ENCODE results near the gene ZNF384. TPM values are rescaled to one million over a fixed set of nuclear protein-coding genes. Genes with fewer than 3 reads are reported as not detected.

Gene ZNF384
- total RNA-seq, 1 donor from 2014 or later, result 32.7 TPM

GRCh38 chr12:6635375-6635855 lies 53.8 kb downstream of the ZNF384 start:
- no peak for DNase-seq (ENCODE audit: low spot score)
- intact Hi-C loops (cut with DNase I), result no loop called here

- intact Hi-C loops (cut with DNase I), result no loop called here
- no peak for DNase-seq (ENCODE audit: low spot score)
These were observed 56.9 kb downstream of the ZNF384 start for GRCh38 chr12:6632026-6632983.

GRCh38 chr12:6631549-6631961 lies 57.6 kb downstream of the ZNF384 start:
- DNase-seq (ENCODE audit: low spot score), result no peak
- intact Hi-C loops (cut with DNase I), result no loop called here

- DNase-seq (ENCODE audit: low spot score), result no peak
These were observed 58.4 kb downstream of the ZNF384 start for GRCh38 chr12:6630736-6631135.

GRCh38 chr12:6627616-6628015 lies 61.6 kb downstream of the ZNF384 start:
- intact Hi-C loops (cut with DNase I), result no loop called here
- DNase-seq (ENCODE audit: low spot score), result no peak

More at GRCh38 chr12:6630736-6631135, 58.4 kb downstream of the ZNF384 start:
- intact Hi-C loops (cut with DNase I), result no loop called here

- intact Hi-C loops (cut with DNase I), result no loop called here
- no peak for DNase-seq (ENCODE audit: low spot score)
These were observed 62.4 kb downstream of the ZNF384 start for GRCh38 chr12:6626654-6627283.

GRCh38 chr12:6620885-6621274 lies 68.3 kb downstream of the ZNF384 start:
- intact Hi-C loops (cut with DNase I), result no loop called here
- no peak for DNase-seq (ENCODE audit: low spot score)

- intact Hi-C loops (cut with DNase I), result no loop called here
- DNase-seq (ENCODE audit: low spot score), result no peak
These were observed 68.9 kb downstream of the ZNF384 start for GRCh38 chr12:6620137-6620884.

- no peak for DNase-seq (ENCODE audit: low spot score)
- intact Hi-C loops (cut with DNase I), result loop anchor here (5.0 kb wide), 3 partner anchors 44 to 159 kb away; partner anchors contain the start of genes ING4 and ZNF384
These were observed 70.5 kb downstream of the ZNF384 start for GRCh38 chr12:6618483-6619225.

Other genes with a start within 250 kb of the ZNF384 start
- not detected for gene CD27, start 244.4 kb downstream of the ZNF384 start, total RNA-seq
- 17.2 TPM for gene TAPBPL, start 237.3 kb downstream of the ZNF384 start, total RNA-seq
- gene VAMP1, start 218.7 kb downstream of the ZNF384 start, total RNA-seq, result 4.1 TPM
- 174 TPM for gene MRPL51, start 196.1 kb downstream of the ZNF384 start, total RNA-seq
- 12.0 TPM for gene NCAPD2, start 195.3 kb downstream of the ZNF384 start, total RNA-seq
- gene GAPDH, start 154.9 kb downstream of the ZNF384 start, total RNA-seq, result 4,827 TPM
- gene IFFO1, start 133.3 kb downstream of the ZNF384 start, total RNA-seq, result 24.8 TPM
- 18.5 TPM for gene NOP2, start 121.1 kb downstream of the ZNF384 start, total RNA-seq
- gene CHD4, start 82.0 kb downstream of the ZNF384 start, total RNA-seq, result 186 TPM
- 2.6 TPM for gene LPAR5, start 53.4 kb downstream of the ZNF384 start, total RNA-seq
- gene ACRBP, start 41.9 kb downstream of the ZNF384 start, total RNA-seq, result 1.6 TPM
- 20.6 TPM for gene ING4, start 26.3 kb downstream of the ZNF384 start, total RNA-seq
- gene PIANP, start 11.4 kb upstream of the ZNF384 start, total RNA-seq, result 0.40 TPM
- 64.7 TPM for gene COPS7A, start 34.7 kb upstream of the ZNF384 start, total RNA-seq
- gene MLF2, start 63.8 kb upstream of the ZNF384 start, total RNA-seq, result 135 TPM
- gene PTMS, start 77.0 kb upstream of the ZNF384 start, total RNA-seq, result 234 TPM
- gene LAG3, start 83.1 kb upstream of the ZNF384 start, total RNA-seq, result 0.57 TPM
- gene CD4, start 100.2 kb upstream of the ZNF384 start, total RNA-seq, result 3.8 TPM
- 5.7 TPM for gene GPR162, start 132.4 kb upstream of the ZNF384 start, total RNA-seq
- gene P3H3, start 139.0 kb upstream of the ZNF384 start, total RNA-seq, result 25.7 TPM
- 9.7 TPM for gene GNB3, start 151.6 kb upstream of the ZNF384 start, total RNA-seq
- 0.65 TPM for gene CDCA3, start 161.9 kb upstream of the ZNF384 start, total RNA-seq
- 83.5 TPM for gene USP5, start 162.8 kb upstream of the ZNF384 start, total RNA-seq
- gene TPI1, start 178.2 kb upstream of the ZNF384 start, total RNA-seq, result 657 TPM
- 4.5 TPM for gene SPSB2, start 183.9 kb upstream of the ZNF384 start, total RNA-seq
- gene LRRC23, start 215.4 kb upstream of the ZNF384 start, total RNA-seq, result 13.3 TPM
- 29.7 TPM for gene ENO2, start 225.2 kb upstream of the ZNF384 start, total RNA-seq
- gene ATN1, start 238.6 kb upstream of the ZNF384 start, total RNA-seq, result 76.9 TPM

Measured in cardiac septum (tissue), 1 donor.